GM18505 (cell line): ENCODE measurements around the gene SHROOM1.

Source experiments
- ATAC-seq: cut with Tn5 transposase; IDR thresholded peaks from one replicate; pipeline ENCODE4 v1.9.1; 2021; ENCODE audit not compliant: unreplicated experiment
- POLR2A ChIP-seq: IDR thresholded peaks from 4 replicates; pipeline ENCODE4 v1.6.1; 2011; ENCODE audit warnings: borderline replicate concordance; ENCODE audit not compliant: insufficient read depth, insufficient read length; ENCODE audit errors: extremely low read depth

SHROOM1 gene

DNA sequence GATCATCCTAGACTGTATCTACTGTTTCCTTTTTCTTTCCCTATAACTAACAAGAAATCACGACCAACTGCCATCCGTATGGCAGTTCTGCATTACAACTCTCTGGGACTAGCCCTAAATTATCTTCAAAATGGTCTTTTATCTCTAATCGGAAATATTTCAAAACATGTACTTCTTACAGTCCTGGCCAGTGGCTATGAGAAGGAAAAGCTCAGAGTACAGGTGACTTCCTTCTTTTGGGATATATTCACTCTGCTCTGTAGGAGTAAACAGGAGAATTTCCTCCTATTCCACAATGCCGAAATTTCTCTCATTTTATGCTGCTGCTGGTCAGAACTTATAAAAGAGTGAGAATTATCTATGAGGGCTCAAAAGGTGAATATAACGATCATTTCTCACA is 51.6 kb downstream of the SHROOM1 start:
- no peak for TF ChIP-seq POLR2A
- ATAC-seq = no peak

DNA sequence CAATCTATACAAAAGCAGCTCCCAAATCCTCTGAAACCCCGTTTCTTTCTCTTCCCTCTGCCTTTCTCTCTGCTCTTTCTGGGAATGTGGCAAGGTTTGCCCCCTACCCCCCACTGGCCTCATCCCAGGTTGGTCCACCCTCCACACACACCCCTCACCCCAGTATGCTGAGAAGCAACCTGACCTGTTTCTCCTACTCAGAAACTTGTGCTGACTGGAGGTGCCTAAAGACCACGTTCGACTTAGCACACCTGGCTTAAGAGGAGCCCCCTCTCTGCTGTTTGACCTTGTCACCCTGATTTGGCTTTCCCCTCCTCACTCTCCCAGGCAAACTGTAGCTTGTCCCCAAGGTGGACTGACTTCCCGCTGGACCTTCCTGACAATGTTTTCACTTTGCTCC is 52.3 kb downstream of the SHROOM1 start:
- no peak for TF ChIP-seq POLR2A
- ATAC-seq = no peak

DNA sequence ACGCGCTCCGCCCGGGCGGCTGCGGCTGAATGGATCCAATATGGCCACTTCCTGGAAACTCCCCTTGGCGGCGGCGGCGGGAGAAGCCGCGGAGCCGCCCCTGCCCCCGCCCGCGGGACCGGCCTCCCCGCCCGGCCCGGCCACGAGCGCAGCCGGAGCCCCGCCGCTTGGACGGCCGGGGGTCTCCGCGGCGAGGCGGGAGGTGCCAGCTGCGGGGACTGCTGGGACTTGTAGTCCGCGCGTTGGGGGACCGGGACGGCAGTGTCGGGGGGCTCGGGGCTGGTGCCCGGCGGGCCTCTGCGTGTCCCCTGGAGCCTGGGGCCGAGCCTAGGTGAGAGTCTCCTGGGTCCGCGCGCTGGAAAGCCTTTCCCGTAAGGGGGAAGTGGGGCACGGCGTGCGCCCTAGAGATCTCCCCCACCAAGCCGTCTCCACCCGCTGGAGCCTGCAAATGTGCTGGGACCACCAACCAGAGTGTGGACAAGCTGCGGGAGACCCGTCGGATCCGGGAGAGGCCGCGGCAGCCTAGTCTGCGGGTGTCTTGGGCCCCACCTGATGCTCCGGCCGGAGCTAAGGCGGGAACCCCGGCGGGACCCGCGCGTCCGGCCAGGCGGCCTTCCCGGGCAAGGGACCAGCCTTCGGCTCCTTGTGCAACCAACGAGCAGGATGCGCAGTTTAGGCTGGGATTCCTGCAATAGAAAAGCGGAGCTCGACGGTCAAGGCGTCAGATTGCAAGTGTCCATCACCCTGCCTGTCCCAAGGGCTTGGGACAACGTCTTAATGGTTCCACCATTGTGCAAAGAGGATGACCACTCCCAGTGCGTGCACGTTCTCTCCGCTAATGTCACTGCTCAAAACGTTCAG is 53.0 kb downstream of the SHROOM1 start, which contains the start of gene SEPTIN8:
Gene SEPTIN8, minus strand, starts transcription at position 31 of the 861 bp plus-strand sequence. CDS start 102 bp downstream, outside the sequence.
- ATAC-seq = peak; percentile 63
- TF ChIP-seq POLR2A = peak; percentile 33

DNA sequence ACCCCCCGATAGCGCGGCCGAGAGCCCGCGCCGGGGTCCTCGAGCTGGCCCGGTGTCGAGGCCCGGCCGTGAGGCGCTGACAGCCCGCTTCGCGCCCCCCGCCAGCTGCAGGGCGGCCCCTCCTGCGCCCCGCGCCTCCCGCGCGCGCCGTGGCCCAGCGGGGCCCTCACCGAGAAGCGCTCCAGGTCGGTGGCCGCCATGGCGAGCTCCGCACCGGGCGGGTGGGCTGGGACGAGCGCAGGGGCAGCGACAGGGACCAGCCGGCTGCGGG is 53.6 kb downstream of the SHROOM1 start:
- no peak for TF ChIP-seq POLR2A
- ATAC-seq = peak; percentile 32

DNA sequence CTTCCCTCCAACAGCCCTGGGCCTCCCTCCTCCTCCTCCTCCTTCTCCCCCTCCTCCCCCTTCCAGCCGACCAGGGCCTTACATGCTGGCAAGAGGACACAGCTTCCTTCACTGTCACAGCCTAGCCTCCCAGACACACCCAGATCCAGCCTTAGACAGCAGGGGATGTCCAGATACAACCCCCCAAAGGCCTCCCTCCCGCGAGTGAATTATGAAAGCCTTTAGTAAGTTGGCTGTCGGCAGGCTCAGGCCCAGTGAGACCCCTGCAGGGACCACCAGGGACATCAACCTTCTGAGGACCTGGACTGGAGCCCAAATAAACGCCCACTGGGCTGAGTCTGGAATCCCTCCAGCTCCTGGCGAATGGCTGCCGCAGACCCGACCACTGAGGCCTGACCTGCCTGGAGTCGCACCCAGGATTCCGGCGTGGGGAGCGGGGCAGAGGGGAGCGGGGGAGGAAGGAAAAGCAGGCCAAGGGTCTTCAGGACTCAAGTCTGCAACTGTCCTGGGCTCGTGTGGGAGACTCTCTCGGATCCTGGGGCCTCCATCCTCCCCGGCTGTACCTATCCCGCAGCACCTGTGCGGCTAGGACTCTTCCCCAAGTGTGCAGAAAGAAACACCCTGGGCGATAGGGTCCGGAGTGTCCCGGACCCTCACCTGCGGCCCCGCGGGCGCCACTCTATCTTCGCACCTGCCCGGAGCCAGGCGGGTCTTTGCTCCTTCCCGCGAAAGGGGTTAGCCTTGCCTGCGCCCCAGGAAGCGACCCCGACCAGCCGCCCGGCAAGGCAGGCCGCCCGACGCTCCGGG is 54.1 kb downstream of the SHROOM1 start:
- no peak for TF ChIP-seq POLR2A
- ATAC-seq = no peak

DNA sequence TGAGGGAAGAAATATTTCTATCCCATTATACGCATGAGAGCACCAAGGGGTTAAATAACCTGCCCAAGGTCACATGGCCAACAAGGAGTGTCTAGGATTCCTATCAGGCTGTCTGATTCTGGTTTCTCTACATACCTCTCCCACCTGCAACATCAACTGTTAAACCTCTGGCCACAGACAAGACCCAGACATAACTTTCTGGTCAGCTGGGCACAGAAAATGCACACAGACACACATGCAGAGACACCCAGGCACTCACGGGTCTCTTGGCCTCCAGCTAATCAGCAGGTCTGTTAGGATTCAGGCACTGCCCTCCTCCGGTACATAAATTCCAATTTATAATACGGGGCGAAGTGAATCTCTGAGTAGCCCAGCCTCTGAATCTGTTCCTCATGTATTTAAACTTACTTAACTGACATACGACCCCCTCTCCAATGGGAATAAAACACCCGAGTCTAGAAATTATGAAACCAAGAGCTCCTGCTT is 54.9 kb downstream of the SHROOM1 start:
- TF ChIP-seq POLR2A = no peak
- ATAC-seq = no peak

DNA sequence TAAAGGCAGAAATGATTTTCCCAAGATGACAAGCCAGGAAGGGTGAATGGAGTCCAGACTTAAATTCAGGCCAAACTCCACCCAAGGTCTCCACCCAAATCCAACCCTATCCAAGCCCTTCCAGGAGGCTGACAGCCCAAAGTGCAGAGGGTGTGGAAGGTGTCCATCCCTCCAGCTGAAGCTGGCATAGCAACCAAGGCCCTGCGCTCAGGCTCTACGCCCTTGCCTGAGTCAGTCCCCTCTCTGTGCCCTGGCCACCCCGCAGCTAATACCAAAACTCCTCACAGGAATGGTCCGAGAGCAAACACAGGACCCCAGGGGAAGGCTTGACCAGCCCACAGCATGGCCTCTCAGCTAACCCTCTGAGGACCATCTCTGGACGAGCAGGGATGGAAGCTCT is 55.6 kb downstream of the SHROOM1 start:
- no peak for ATAC-seq
- TF ChIP-seq POLR2A = no peak

DNA sequence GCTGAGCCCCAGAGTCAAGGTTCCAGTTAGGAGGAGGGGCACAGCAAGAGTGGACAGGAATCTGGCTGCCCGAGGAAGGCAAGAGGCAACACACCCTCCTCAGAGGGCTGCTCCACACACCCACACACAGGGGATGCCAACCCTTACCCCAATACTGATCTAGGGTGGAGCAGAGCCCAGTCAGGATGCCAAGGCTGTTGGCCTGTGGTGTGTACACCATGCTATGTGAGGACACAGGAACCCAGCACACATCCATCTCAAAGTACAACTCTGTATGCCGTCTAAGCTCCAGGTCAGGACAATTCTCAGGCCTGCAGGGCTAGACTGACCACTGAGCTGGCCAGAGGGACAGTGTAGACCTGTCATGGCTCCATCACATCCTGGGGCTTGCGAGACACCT is 56.0 kb downstream of the SHROOM1 start:
- no peak for TF ChIP-seq POLR2A
- ATAC-seq = no peak

DNA sequence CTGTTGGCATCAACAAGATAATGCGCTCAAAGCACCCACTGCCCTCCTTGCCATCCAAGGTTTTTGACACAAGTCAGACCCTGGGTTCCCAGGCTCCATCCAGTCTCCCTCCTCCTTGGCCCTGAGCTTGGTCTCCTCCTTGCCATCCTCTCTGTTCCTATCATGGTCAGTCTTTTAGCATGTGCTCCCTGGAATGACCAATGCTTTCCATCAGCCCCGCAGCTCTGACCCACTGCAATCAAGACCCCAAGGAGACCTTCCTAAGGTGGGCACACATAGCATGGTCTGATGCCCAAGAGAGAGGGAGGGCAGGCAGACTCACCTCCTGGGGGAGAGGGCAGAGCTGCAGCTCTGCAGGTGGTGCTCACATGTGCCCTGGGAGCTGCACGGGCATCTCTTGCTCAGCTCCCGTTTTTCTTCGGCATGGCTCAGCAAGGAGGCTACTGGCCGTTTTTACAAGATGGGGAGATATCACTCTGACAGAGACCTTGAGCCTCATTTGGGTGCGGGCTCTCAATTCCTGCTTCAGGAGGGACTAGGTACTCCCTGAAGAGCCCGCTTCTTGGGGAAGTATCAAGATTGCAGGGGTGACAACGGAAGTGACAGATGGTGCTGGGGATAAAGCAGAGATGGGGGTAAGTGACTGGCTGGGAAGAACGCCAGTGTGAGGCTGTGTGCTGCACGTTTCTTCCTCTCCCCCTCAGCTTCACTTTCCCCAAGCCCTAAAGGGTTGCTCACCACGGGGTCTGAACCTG is 56.7 kb downstream of the SHROOM1 start:
- no peak for TF ChIP-seq POLR2A
- ATAC-seq = no peak

DNA sequence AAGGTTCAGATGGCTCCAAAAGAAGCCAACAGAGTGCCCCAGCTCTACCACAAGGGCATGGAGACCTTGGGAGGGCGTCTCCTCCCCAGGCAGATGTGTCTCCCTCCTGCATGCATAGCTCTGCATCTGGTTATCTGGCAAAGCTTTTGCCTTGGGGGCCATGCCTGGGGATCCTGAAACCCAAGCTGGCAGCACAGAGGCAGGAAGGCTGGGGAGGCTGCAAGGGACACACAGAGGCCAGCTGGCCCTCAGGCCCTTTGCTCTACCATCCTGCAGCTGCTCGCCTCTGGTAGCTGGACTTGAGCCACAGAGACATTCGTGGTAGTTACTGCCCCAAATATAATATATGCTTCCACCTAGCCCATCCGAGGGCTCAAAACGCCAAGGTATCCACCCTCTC is 57.3 kb downstream of the SHROOM1 start:
- no peak for ATAC-seq
- TF ChIP-seq POLR2A = no peak

DNA sequence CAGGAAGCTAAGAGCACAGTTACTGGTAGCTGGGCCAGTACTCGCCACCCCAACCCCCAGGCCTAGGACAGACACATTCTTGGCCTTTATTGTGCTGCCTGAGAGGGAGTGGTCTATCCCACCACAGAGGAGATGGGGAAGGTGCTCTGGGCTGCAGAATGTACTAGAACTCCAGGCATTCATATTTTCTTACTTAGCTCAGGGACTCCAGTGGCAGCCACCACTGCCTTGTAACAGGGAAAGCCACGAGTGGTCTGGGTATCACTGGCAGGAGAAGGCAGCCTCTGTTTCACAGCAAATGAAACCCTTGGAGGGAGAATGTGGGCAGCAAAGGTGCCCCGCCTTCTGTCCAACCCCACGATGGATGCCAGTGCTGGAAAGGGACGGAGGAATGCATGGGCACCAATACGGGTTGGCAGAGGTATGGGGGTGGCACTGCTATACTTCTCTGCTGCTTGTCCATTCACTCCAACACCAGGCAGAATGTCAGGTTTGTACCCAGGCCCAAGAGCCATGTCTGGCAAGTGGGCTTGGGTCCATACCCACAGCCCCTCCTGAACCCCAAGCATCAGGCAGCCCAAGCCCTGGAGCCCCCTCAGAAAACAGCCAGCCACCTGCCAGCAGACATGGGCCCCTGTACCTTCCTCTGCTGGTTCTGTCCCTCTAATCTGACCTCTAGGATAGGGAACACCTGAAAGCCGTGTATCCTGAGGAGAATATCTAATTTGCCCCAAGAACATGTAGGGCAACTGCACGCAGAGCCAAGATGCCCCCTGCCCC is 58.0 kb downstream of the SHROOM1 start:
- TF ChIP-seq POLR2A = no peak
- no peak for ATAC-seq
